ENCODE results near the gene TMPRSS6. TPM values are rescaled to one million over a fixed set of nuclear protein-coding genes. Genes with fewer than 3 reads are reported as not detected.

TMPRSS6 gene
- total and polyA plus RNA-seq, 2 of the 13 experiments (the other 11 are each of a cell fraction or from before 2014, with no cell fraction given), result 4.2 to 4.8 TPM

DNA sequence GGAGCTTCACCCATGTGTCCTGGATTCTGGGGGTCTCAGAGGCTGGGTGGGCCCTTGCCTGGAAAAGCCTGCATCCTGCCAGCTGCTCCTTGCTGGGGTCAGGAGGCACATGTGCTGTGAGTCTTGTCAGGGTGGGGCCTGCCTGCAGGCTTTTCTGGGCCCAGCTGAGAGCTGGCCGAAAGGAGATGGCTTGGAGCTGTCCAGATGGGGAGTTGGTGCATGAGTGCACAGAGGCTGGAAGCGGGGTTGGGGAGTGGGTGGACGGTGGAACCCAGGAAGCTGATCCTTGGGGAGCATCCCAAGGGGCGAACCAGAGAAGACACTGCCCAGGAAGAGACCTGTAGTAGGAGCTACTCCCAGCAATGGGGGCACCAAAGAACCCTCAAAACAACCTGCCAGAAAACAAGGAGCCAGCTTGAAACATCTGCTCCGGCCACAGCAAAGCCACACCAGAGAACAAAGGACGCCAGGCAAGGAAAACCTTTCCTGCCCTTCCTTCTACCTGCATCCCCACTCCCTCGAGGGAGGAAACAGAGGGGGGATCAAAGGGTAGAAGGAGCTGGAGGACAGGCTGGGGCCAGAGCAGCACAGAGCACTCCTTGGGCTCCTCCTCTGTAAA is 66.2 kb downstream of the TMPRSS6 start (continued):
- TF ChIP-seq MED13 (CRISPR knock-in tag; IDR thresholded peaks at IDR 0.05) (no peak), NRL (CRISPR knock-in tag; IDR thresholded peaks at IDR 0.05; ENCODE audit: borderline replicate concordance) (peak; percentile 20; the same call in 1 of the 2 replicates), ZNF30 (CRISPR knock-in tag; IDR thresholded peaks at IDR 0.05) (0 out of 2 replicates have a peak, but pooled peaks have one; percentile 39), ZNF501 (CRISPR knock-in tag; IDR thresholded peaks at IDR 0.05) (no peak), ZNF510 (CRISPR knock-in tag; IDR thresholded peaks at IDR 0.05; ENCODE audit: low read depth) (no peak), ZNF20 (CRISPR knock-in tag; IDR thresholded peaks at IDR 0.05) (no peak), SOX6 (IDR thresholded peaks at IDR 0.05) (no peak), SOX6 (CRISPR knock-in tag; IDR thresholded peaks at IDR 0.05) (no peak), ZNF670 (CRISPR knock-in tag; IDR thresholded peaks at IDR 0.05; ENCODE audit: borderline replicate concordance) (0 out of 2 replicates have a peak, but pooled peaks have one; percentile 16), FOXP1 (IDR thresholded peaks at IDR 0.05) (no peak), FOXP1 (CRISPR knock-in tag; IDR thresholded peaks at IDR 0.05) (no peak), MIER3 (CRISPR knock-in tag; IDR thresholded peaks at IDR 0.05; ENCODE audit: borderline replicate concordance) (no peak), TCF12 (IDR thresholded peaks at IDR 0.05) (no peak), TCF12 (CRISPR knock-in tag; IDR thresholded peaks at IDR 0.05) (no peak), PHF8 (CRISPR knock-in tag; IDR thresholded peaks at IDR 0.05) (no peak), PHB2 (IDR thresholded peaks at IDR 0.05; ENCODE audit: partially characterized antibody) (no peak), SMARCC2 (IDR thresholded peaks at IDR 0.05) (no peak), ZNF354B (CRISPR knock-in tag; IDR thresholded peaks at IDR 0.05) (0 out of 2 replicates have a peak, but pooled peaks have one; percentile 58), SATB2 (CRISPR knock-in tag; IDR thresholded peaks at IDR 0.05) (no peak), GTF3A (CRISPR knock-in tag; conservative IDR thresholded peaks at IDR 0.05) (no peak), ELF4 (CRISPR knock-in tag; IDR thresholded peaks at IDR 0.05; ENCODE audit: borderline replicate concordance) (peak; percentile 80; the same call in 1 of the 2 replicates), SP4 (CRISPR knock-in tag; IDR thresholded peaks at IDR 0.05) (no peak), ZNF614 (CRISPR knock-in tag; IDR thresholded peaks at IDR 0.05; ENCODE audit: borderline replicate concordance) (no peak), SP140L (CRISPR knock-in tag; IDR thresholded peaks at IDR 0.05; ENCODE audit: borderline replicate concordance) (no peak), ZNF274 (CRISPR knock-in tag; IDR thresholded peaks at IDR 0.05) (no peak), SRSF4 (IDR thresholded peaks at IDR 0.05; ENCODE audit: low read depth, low read length, poor library complexity, severe bottlenecking) (no peak), ZNF3 (CRISPR knock-in tag; IDR thresholded peaks at IDR 0.05) (no peak), ZBTB21 (CRISPR knock-in tag; IDR thresholded peaks at IDR 0.05) (no peak)
- TF ChIP-seq, protein P1, sequence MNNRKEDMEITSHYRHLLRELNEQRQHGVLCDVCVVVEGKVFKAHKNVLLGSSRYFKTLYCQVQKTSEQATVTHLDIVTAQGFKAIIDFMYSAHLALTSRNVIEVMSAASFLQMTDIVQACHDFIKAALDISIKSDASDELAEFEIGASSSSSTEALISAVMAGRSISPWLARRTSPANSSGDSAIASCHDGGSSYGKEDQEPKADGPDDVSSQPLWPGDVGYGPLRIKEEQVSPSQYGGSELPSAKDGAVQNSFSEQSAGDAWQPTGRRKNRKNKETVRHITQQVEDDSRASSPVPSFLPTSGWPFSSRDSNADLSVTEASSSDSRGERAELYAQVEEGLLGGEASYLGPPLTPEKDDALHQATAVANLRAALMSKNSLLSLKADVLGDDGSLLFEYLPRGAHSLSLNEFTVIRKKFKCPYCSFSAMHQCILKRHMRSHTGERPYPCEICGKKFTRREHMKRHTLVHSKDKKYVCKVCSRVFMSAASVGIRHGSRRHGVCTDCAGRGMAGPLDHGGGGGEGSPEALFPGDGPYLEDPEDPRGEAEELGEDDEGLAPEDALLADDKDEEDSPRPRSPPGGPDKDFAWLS (CRISPR knock-in tag; IDR thresholded peaks at IDR 0.05; ENCODE audit: borderline replicate concordance), result no peak
- TF ChIP-seq, protein P2, sequence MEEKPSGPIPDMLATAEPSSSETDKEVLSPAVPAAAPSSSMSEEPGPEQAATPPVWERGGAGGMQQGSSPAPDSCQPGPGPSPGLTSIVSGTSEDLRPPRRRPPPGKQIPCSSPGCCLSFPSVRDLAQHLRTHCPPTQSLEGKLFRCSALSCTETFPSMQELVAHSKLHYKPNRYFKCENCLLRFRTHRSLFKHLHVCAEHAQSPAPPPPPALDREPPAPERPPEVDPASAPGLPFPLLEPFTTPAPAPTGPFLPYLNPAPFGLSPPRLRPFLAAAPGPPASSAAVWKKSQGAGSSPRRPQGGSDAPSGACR (CRISPR knock-in tag; IDR thresholded peaks at IDR 0.05), result no peak
- TF ChIP-seq, protein P3, sequence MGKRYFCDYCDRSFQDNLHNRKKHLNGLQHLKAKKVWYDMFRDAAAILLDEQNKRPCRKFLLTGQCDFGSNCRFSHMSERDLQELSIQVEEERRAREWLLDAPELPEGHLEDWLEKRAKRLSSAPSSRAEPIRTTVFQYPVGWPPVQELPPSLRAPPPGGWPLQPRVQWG (CRISPR knock-in tag; IDR thresholded peaks at IDR 0.05; ENCODE audit: borderline replicate concordance, low read depth), result no peak
